ENCODE results near the gene LFNG. TPM values are rescaled to one million over a fixed set of nuclear protein-coding genes. Genes with fewer than 3 reads are reported as not detected.

Gene LFNG
- total and polyA plus RNA-seq, 2 donors (not counting 1 experiment from before 2014, with no cell fraction given), result 73.3 to 208 TPM

- intact Hi-C loops (cut with micrococcal nuclease), result no loop called here
- Mint-ChIP-seq H3K4me3 (no peak overlapping the region), H3K27me3 (no peaks in the 10 kb centered on the region), H3K27ac (no peak overlapping the region), H3K4me1 (peaks cover 5% of the 10 kb centered on the region), H3K9me3 (ENCODE audit: insufficient read depth) (no peaks in the 10 kb centered on the region)
- Histone ChIP-seq H3K27ac (ENCODE audit: low read length in 2 of 2) (no peak overlapping the region), H4K20me1 (ENCODE audit: control insufficient read depth, insufficient read depth, low read length, poor library complexity, severe bottlenecking) (no peaks in the 10 kb centered on the region), H3K36me3 (replicated peaks in 1 of 2; ENCODE audit: control extremely low read depth in 1 of 2, control insufficient read depth in 1 of 2, extremely low read depth in 1 of 2, insufficient read depth in 2 of 2, low read length in 1 of 2) (peaks cover 0 to 55% of the 10 kb centered on the region in 2 experiments), H2AFZ (ENCODE audit: insufficient read depth, low read depth, low read length, poor library complexity, severe bottlenecking) (no peak overlapping the region), H3K4me3 (ENCODE audit: control extremely low read depth in 1 of 5, extremely low read depth in 1 of 5, insufficient read depth in 1 of 5, low read depth in 2 of 5, low read length in 4 of 5) (no peak overlapping the region), H3K27me3 (replicated peaks in 1 of 4; ENCODE audit: control extremely low read depth in 1 of 4, control insufficient read depth in 3 of 4, insufficient read depth in 4 of 4, low read length in 3 of 4) (no peaks in the 10 kb centered on the region), H3K9me3 (ENCODE audit: control extremely low read depth in 1 of 3, control insufficient read depth in 2 of 3, insufficient read depth in 1 of 3, low read length in 2 of 3) (no peaks in the 10 kb centered on the region), H3K4me1 (ENCODE audit: control insufficient read depth in 2 of 2, insufficient read depth in 2 of 2, low read length in 2 of 2) (peaks cover 0 to 5% of the 10 kb centered on the region in 2 donors), H3K4me2 (replicated peaks; ENCODE audit: low read depth, low read length, poor library complexity, severe bottlenecking) (no peak overlapping the region), H3K9ac (ENCODE audit: low read length) (no peak overlapping the region), H3K79me2 (ENCODE audit: control insufficient read depth, insufficient read depth, low read length) (no peaks in the 10 kb centered on the region)
- ATAC-seq (ENCODE audit: low read depth), result no peak
- WGBS (ENCODE audit: insufficient coverage), result 98% methylated on average over 30 of the region's 32 CpGs
- ChIA-PET POLR2A (interaction anchor here (0.6 to 1.4 kb wide), 2 partner anchors 9 to 160 kb away, joined by 4 to 9 read pairs; no protein-coding TSS in a partner anchor), CTCF (interaction anchor here (0.7 to 0.8 kb wide), 2 partner anchors 9 to 70 kb away, joined by 3 read pairs; no protein-coding TSS in a partner anchor)
- DNase-seq, result peak; percentile 26
- TF ChIP-seq EZH2 (IDR thresholded peaks at IDR 0.05; ENCODE audit: borderline replicate concordance, insufficient read depth, low read depth, low read length, poor library complexity, severe bottlenecking) (no peak), CTCF (IDR thresholded peaks at IDR 0.05) (no peak)
Observed at GRCh38 chr7:2539031-2539911, 19.7 kb downstream of the LFNG start.

- Mint-ChIP-seq H3K4me1 (peaks cover 8% of the 10 kb centered on the region), H3K9me3 (ENCODE audit: insufficient read depth) (no peaks in the 10 kb centered on the region), H3K27me3 (no peaks in the 10 kb centered on the region), H3K4me3 (no peak overlapping the region), H3K27ac (peak overlapping the region; percentile 20)
- peaks cover 0 to 9% of the 10 kb centered on the region in 2 donors for H3K4me1 ChIP-seq (ENCODE audit: control insufficient read depth in 2 of 2, insufficient read depth in 2 of 2, low read length in 2 of 2)
- CTCF ChIA-PET, result interaction anchor here (0.6 to 0.7 kb wide), 2 partner anchors 10 to 145 kb away, joined by 3 read pairs; no protein-coding TSS in a partner anchor
- H3K27ac ChIP-seq (ENCODE audit: low read length in 2 of 2), result no peak overlapping the region
- POLR2A ChIA-PET, result interaction anchor here (0.6 kb wide), 1 partner anchor 221 kb away, joined by 3 read pairs; no protein-coding TSS in a partner anchor
- intact Hi-C loops (cut with micrococcal nuclease), result no loop called here
- peaks cover 0 to 61% of the 10 kb centered on the region in 2 experiments for H3K36me3 ChIP-seq (replicated peaks in 1 of 2; ENCODE audit: control extremely low read depth in 1 of 2, control insufficient read depth in 1 of 2, extremely low read depth in 1 of 2, insufficient read depth in 2 of 2, low read length in 1 of 2)
- DNase-seq (no peak), ATAC-seq (ENCODE audit: low read depth) (no peak)
- TF ChIP-seq CTCF (IDR thresholded peaks at IDR 0.05), result no peak
- 98% methylated on average over 7 of the region's 7 CpGs for WGBS (ENCODE audit: insufficient coverage)
- no peak overlapping the region for H3K4me3 ChIP-seq (ENCODE audit: control extremely low read depth in 1 of 5, extremely low read depth in 1 of 5, insufficient read depth in 1 of 5, low read depth in 2 of 5, low read length in 4 of 5)
- no peak overlapping the region for H3K9ac ChIP-seq (ENCODE audit: low read length)
- H4K20me1 ChIP-seq (ENCODE audit: control insufficient read depth, insufficient read depth, low read length, poor library complexity, severe bottlenecking), result peaks cover 6% of the 10 kb centered on the region
- H2AFZ ChIP-seq (ENCODE audit: insufficient read depth, low read depth, low read length, poor library complexity, severe bottlenecking), result no peak overlapping the region
- no peaks in the 10 kb centered on the region for H3K27me3 ChIP-seq (replicated peaks in 1 of 4; ENCODE audit: control extremely low read depth in 1 of 4, control insufficient read depth in 3 of 4, insufficient read depth in 4 of 4, low read length in 3 of 4)
- no peaks in the 10 kb centered on the region for H3K79me2 ChIP-seq (ENCODE audit: control insufficient read depth, insufficient read depth, low read length)
- H3K4me2 ChIP-seq (replicated peaks; ENCODE audit: low read depth, low read length, poor library complexity, severe bottlenecking), result no peak overlapping the region
- H3K9me3 ChIP-seq (ENCODE audit: control extremely low read depth in 1 of 3, control insufficient read depth in 2 of 3, insufficient read depth in 1 of 3, low read length in 2 of 3), result no peaks in the 10 kb centered on the region
Observed at GRCh38 chr7:2540133-2540532, 20.6 kb downstream of the LFNG start.

All from B cell (primary cell).